SK-N-SH treated with all-trans-retinoic acid at 6 μM for 48 hours (cell line): Measurements from ENCODE around the gene KIF17.

Source experiments
- ATAC-seq: fragments of 200-7000 bp; cut with Tn5 transposase; 3 replicates; pipeline ENCODE4 v1.9.1; 2020; ENCODE audit warnings: mild to moderate bottlenecking, moderate library complexity
- ARNTL ChIP-seq: fragments of 450-650 bp; formaldehyde crosslinking; IDR thresholded peaks from 2 replicates; pipeline ENCODE4 v1.5.0; 2020; ENCODE audit warnings: low read depth, mild to moderate bottlenecking, moderate library complexity, borderline replicate concordance
- BACH2 ChIP-seq: fragments of 250-450 bp; sonication (Bioruptor Pico); IDR thresholded peaks from 2 replicates; pipeline ENCODE4 v1.9.0; 2021; ENCODE audit warnings: mild to moderate bottlenecking, borderline replicate concordance
- CREB5 ChIP-seq: fragments of 250-450 bp; sonication (Bioruptor Pico); IDR thresholded peaks from 2 replicates; pipeline ENCODE4 v1.5.1; 2020; ENCODE audit warnings: low read depth, mild to moderate bottlenecking, moderate library complexity
- CSDC2 ChIP-seq: fragments of 250-450 bp; sonication (Bioruptor Pico); IDR thresholded peaks from 2 replicates; pipeline ENCODE4 v1.5.0; 2020; ENCODE audit warnings: mild to moderate bottlenecking, moderate library complexity
- CSRNP3 ChIP-seq: fragments of 250-450 bp; sonication (Bioruptor Pico); IDR thresholded peaks from 2 replicates; pipeline ENCODE4 v1.5.1; 2021; ENCODE audit warnings: mild to moderate bottlenecking, moderate library complexity
- ESRRG ChIP-seq: fragments of 250-450 bp; sonication (Bioruptor Pico); IDR thresholded peaks from 2 replicates; pipeline ENCODE4 v1.6.1; 2021; ENCODE audit warnings: mild to moderate bottlenecking
- ISL1 ChIP-seq: fragments of 250-450 bp; sonication (Bioruptor Pico); IDR thresholded peaks from 2 replicates; pipeline ENCODE4 v2.1.2; 2022; ENCODE audit warnings: mild to moderate bottlenecking, moderate library complexity
- OSR1 ChIP-seq: fragments of 250-450 bp; sonication (Bioruptor Pico); IDR thresholded peaks from 2 replicates; pipeline ENCODE4 v1.8.0; 2022; ENCODE audit warnings: moderate library complexity, mild to moderate bottlenecking, inconsistent platforms
- PATZ1 ChIP-seq: fragments of 250-450 bp; sonication (Bioruptor Pico); IDR thresholded peaks from 2 replicates; pipeline ENCODE4 v1.8.0; 2020; ENCODE audit warnings: mild to moderate bottlenecking, moderate library complexity, borderline replicate concordance
- POU6F1 ChIP-seq: fragments of 250-450 bp; sonication (Bioruptor Pico); IDR thresholded peaks from 2 replicates; pipeline ENCODE4 v1.8.0; 2021; ENCODE audit warnings: low read depth, mild to moderate bottlenecking, moderate library complexity, borderline replicate concordance
- PPARA ChIP-seq: fragments of 250-450 bp; sonication (Bioruptor Pico); IDR thresholded peaks from 2 replicates; pipeline ENCODE4 v1.5.0; 2020; ENCODE audit warnings: mild to moderate bottlenecking, borderline replicate concordance
- RARB ChIP-seq: fragments of 250-450 bp; sonication (Bioruptor Pico); IDR thresholded peaks from 2 replicates; pipeline ENCODE4 v1.8.0; 2021; ENCODE audit warnings: mild to moderate bottlenecking, moderate library complexity
- SNAI2 ChIP-seq: fragments of 250-450 bp; sonication (Bioruptor Pico); IDR thresholded peaks from 2 replicates; pipeline ENCODE4 v1.5.0; 2020; ENCODE audit warnings: mild to moderate bottlenecking, moderate library complexity
- TOX ChIP-seq: fragments of 250-450 bp; sonication (Bioruptor Pico); IDR thresholded peaks from 2 replicates; pipeline ENCODE4 v1.8.0; 2021; ENCODE audit warnings: mild to moderate bottlenecking, moderate library complexity, borderline replicate concordance
- TSHZ2 ChIP-seq: fragments of 250-450 bp; sonication (Bioruptor Pico); IDR thresholded peaks from 2 replicates; pipeline ENCODE4 v1.5.0; 2020; ENCODE audit warnings: mild to moderate bottlenecking, moderate library complexity
- ZC3H10 ChIP-seq: fragments of 250-450 bp; sonication (Bioruptor Pico); IDR thresholded peaks from 2 replicates; pipeline ENCODE4 v1.5.1; 2021; ENCODE audit warnings: mild to moderate bottlenecking, moderate library complexity
- ZFP30 ChIP-seq: fragments of 450-650 bp; formaldehyde crosslinking; IDR thresholded peaks from 2 replicates; pipeline ENCODE4 v1.5.0; 2022; ENCODE audit warnings: mild to moderate bottlenecking, moderate library complexity
- ZNF565 ChIP-seq: fragments of 450-650 bp; formaldehyde crosslinking; conservative IDR thresholded peaks from 2 replicates; pipeline ENCODE4 v1.5.0; 2020; ENCODE audit warnings: low read depth, mild to moderate bottlenecking, moderate library complexity
- ZNF8 ChIP-seq: fragments of 450-650 bp; formaldehyde crosslinking; IDR thresholded peaks from 2 replicates; pipeline ENCODE4 v1.5.0; 2020; ENCODE audit warnings: mild to moderate bottlenecking, moderate library complexity

Gene KIF17

GRCh38 chr1:20626098-20626427 lies 91.7 kb downstream of the KIF17 start (continued):
- TF ChIP-seq PPARA = no peak
- no peak for TF ChIP-seq ZNF565 (CRISPR knock-in tag)
- no peak for TF ChIP-seq RARB
- no peak for TF ChIP-seq ZFP30 (CRISPR knock-in tag)
- no peak for TF ChIP-seq CREB5 (CRISPR knock-in tag)

GRCh38 chr1:20625176-20626097 lies 92.4 kb downstream of the KIF17 start:
- ATAC-seq = no peak
- TF ChIP-seq CSDC2 (CRISPR knock-in tag) (no peak), ZFP30 (CRISPR knock-in tag) (no peak), ZNF8 (CRISPR knock-in tag) (no peak), CSRNP3 (no peak)
- TF ChIP-seq, all 23 proteins: peak for 0

GRCh38 chr1:20624709-20625108 lies 93.1 kb downstream of the KIF17 start:
- TF ChIP-seq ESRRG (CRISPR knock-in tag) (no peak), ISL1 (no peak), PATZ1 (no peak), CREB5 (CRISPR knock-in tag) (no peak), TOX (CRISPR knock-in tag) (no peak), ZC3H10 (CRISPR knock-in tag) (no peak), POU6F1 (CRISPR knock-in tag) (no peak), OSR1 (no peak), CSRNP3 (no peak), CSDC2 (CRISPR knock-in tag) (no peak), ZNF8 (CRISPR knock-in tag) (no peak), SNAI2 (CRISPR knock-in tag) (no peak), ARNTL (no peak), BACH2 (CRISPR knock-in tag) (no peak)

GRCh38 chr1:20621012-20621411 lies 96.8 kb downstream of the KIF17 start:
- ATAC-seq = no peak
- no peak for TF ChIP-seq CSRNP3
- no peak for TF ChIP-seq TSHZ2
- TF ChIP-seq CREB5 (CRISPR knock-in tag) = no peak
- TF ChIP-seq OSR1 = no peak
- TF ChIP-seq RARB = no peak

More at GRCh38 chr1:20624709-20625108, 93.1 kb downstream of the KIF17 start:
- ATAC-seq = no peak
